Heart left ventricle (tissue), 13 donors: ENCODE measurements around the gene BMERB1.

Experiments
- POLR2A ChIP-seq, 2 donors: fragments of 450-650 bp; IDR thresholded peaks; one replicate each; pipeline ENCODE4 v1.6.1; 2017; ENCODE audit warnings: antibody characterized with exemption in 2 of 2, mild to moderate bottlenecking in 2 of 2, moderate library complexity in 2 of 2
- TF ChIP-seq, protein P1 (sequence below), 12 donors: fragments of 200-600 bp; sonication (generic) in 4 of 12; IDR thresholded peaks; one replicate each; pipeline versions ENCODE4 v1.5.0 to v1.8.0; 2018 to 2022; ENCODE audit warnings: antibody characterized with exemption in 12 of 12, mild to moderate bottlenecking in 5 of 12
- donor health status: ischemic (EF 13 %, LVEDD 7.1; RV severe dilation, severe dysfunction).
- donor health status: DM: no; HTN: yes; CAD: no.
- donor health status: DM: no; HTN: no; CAD: no.
- donor health status: ischemic (EF 25% LVEDD 6.9; RV normal size, moderate dysfunction).
- donor health status: ischemic (EF 25% LVEDD 5.7; RV mildly dilated, moderate dysfunction).
- donor health status: ischemic (EF 35%, LVEDD 5.7; RV mildly dilated, moderate dysfunction).
- donor health status: nonischemic (EF 11% LVEDD 7.7; RV severe dilation, severe dysfunction).
- donor health status: DM: yes; HTN: yes; CAD: no.
- donor health status: PGD.
- donor health status: ischemic (EF 29% LVEDD 5.4; RV normal size, mild dysfunction).
- donor health status: nonischemic (EF 23%, LVEDD 6.1; RV moderate dilation, normal function).

GRCh38 chr16:15396948-15397594 is 37.3 kb upstream of the BMERB1 start:
- TF ChIP-seq, protein P1, sequence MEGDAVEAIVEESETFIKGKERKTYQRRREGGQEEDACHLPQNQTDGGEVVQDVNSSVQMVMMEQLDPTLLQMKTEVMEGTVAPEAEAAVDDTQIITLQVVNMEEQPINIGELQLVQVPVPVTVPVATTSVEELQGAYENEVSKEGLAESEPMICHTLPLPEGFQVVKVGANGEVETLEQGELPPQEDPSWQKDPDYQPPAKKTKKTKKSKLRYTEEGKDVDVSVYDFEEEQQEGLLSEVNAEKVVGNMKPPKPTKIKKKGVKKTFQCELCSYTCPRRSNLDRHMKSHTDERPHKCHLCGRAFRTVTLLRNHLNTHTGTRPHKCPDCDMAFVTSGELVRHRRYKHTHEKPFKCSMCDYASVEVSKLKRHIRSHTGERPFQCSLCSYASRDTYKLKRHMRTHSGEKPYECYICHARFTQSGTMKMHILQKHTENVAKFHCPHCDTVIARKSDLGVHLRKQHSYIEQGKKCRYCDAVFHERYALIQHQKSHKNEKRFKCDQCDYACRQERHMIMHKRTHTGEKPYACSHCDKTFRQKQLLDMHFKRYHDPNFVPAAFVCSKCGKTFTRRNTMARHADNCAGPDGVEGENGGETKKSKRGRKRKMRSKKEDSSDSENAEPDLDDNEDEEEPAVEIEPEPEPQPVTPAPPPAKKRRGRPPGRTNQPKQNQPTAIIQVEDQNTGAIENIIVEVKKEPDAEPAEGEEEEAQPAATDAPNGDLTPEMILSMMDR (IDR thresholded peaks at IDR 0.05): no peak
- TF ChIP-seq POLR2A (IDR thresholded peaks at IDR 0.05): no peak
